ENCODE measurements around the gene C20orf141. TPM values are rescaled to one million over a fixed set of nuclear protein-coding genes. Genes with fewer than 3 reads are reported as not detected.
A peak's percentile ranks its signal among the peaks of the same experiment; 100 is the strongest.
"Not testable (repeated sequence)": the region's sequence is repeated elsewhere in the genome, so short reads cannot be mapped to it uniquely, and the experiment has no call there.

Gene C20orf141
- total RNA-seq, 1 donor from 2014 or later, result not detected

DNA sequence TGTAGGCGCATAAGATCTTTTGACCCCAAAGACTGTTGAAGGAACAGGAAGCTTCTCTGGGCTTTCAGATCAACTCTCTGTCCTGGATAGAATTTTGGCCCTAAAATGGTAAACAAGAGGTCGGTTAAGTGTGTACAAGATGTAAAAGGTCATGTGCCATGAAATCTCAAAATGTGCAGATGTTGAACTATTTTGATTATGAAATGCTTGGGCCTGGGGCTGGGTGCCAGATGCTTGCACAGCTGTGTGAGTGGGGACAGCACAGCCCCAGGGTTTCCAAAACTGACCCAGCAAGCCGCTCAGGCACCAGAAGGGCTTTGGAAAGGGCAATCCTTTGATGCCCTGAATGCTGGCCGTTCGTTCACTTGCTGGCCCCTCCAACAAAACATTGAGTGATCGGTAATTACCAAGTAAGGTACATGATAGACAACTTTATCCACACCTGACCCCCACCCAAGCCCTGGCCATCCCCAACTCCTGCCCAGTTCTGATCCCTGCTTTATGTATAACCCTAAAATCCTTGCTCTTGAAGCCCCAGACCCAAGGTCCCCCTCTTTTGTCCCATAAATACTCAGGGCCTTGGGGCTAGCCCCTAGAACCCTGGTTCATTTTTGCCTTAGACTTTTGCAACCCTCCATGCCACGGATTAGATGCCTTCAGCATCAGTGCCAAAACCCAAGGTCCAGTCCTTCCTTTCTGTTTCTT, 3.3 kb downstream of the C20orf141 start:
- intact Hi-C loops (cut with DNase I), result no loop called here
- DNase-seq (ENCODE audit: low spot score), result peak; percentile 50

DNA sequence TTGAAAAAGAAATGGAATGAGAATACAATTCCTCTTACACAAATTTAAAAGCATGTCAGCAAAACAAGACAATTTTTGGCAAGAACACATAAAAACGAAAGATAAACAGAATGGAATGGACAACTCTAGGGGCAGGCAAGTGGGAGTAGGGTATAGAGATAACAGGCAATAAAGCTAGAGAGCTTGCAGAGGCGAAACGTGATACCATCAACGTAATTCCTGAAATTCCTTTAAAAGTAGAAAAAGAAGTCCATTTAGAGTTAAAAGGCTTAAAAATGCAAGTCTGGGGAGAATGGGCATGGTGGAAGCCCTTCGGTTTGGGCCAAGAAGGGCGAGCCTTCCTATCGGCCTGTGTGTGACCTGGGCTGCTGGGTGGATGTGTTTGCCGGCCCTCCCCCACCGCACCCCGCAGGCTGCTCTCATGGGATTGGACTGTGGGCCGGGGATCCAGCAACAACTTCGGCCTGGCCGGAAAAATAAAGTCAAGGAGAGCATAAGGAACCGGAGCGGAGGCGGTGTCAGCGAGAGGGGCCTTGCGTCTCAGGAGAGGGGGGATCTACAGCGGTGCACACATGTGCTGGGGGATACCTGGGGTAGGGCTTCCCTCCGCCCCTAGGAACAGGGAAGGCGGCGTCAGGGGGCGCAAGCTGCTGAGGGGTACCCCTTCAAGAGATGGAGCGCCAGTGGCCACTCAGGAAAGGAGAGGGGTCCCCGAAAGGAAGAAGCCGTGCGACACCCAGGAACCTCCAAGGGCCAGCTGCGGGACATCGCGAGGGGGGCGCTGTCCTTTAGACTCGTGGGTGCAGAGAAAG, 5.5 kb downstream of the C20orf141 start:
- peak; percentile 39 for DNase-seq (ENCODE audit: low spot score)
- intact Hi-C loops (cut with DNase I), result no loop called here

DNA sequence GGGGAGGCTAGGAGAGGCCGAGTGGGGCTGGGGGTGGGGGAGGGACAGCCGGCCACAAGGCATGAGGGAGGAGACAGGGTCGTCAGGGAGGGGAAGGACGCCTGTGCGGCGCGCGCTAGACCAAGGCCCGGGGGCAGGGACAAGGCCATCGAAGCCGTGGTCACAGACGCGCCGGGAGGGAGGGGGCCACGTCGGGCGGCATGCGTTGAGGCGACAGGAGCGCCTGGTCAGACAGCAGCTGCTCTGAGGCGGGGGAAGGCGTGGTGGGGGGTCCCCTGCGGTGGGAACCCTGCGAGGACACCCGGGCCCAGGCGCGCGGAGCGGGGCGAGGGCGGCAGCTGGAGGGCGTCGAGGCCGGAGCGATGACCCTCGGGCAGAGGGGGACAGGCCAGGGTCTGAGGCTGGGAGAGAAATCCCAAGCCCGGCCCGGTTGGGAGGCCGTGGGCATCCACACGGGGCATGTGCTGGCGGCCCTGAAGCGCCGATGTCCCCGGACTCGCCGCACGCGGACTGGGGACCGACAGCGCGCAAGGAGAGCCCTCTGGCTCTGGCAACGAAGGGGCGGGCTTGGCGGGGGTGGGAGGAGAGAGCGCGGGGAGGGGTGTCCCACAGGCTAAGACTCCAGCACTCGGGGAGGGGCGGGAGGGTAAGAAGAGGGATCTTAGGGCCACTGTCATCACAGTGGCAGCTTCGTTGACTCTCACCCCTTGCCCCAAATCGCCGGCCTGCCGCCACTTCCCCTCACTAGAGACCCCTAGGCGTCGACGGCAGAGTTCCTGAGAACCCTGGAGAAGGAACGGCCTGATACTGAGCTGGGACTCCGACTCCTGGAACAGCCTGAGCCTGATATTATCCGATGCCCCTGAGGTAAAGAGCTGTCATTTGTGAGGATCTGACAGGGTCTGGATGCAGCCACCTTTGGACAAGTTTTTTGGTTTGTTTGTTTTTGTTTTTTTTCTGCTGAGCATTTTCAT, 6.4 kb downstream of the C20orf141 start:
- DNase-seq (ENCODE audit: low spot score), result no peak
- intact Hi-C loops (cut with DNase I), result no loop called here

DNA sequence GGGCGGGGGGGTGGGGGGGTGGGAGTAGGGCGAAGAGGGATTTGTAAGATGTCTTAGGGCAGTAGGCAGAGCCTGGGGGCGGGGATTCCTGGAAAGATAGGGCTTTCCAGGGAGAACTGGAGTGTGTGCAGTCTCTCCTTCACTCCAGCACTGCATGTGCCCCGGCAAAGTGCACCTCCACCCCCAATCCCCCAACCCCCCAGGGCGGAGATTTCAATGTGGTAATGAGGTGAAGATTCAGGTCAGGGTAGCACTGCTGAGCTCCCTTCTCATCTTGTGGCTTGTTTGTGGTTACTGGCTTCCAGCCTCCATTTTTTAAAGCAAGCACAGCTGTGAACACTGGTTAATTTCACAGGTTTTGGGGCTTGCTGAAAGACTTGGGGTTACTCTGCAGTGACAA, 7.3 kb downstream of the C20orf141 start:
- intact Hi-C loops (cut with DNase I), result no loop called here
- DNase-seq (ENCODE audit: low spot score), result no peak

DNA sequence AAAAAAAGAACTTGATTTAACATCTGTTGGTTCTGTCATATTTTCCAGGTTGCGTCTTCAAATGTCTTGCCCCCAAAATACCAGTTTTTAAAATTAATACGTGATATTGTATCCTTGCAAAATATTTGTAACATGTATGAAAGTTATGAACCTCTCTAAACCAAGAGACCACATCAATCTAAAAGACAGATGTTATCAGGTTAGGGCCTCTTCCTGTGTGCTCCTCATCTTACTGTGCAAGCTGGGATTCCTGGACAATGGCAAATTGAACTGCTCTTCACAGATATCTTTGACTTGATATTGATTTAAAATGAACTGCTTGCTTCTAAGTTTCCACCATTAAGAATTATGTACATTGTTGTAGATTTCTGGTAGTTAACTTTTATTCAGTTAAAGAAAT, 11.0 kb downstream of the C20orf141 start:
- intact Hi-C loops (cut with DNase I), result no loop called here
- DNase-seq (ENCODE audit: low spot score), result no peak

DNA sequence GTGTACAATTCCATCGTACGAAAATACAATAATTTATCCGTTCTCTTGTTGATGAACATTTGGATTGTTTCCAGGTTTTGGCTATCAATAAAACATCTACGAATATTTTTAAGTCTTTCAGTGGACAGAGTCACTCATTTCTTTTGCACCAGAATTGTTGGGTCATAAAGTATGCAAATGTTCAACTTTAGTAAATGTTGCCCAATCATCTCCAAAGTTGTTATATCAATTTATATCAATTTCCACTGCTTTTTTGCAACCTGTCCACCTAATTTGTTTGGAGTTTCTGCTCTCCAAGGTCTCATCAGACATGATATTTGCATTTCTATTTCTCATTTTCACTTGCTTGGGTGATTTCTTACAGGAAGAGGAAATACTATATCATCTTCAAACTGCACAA, 11.9 kb downstream of the C20orf141 start:
- intact Hi-C loops (cut with DNase I), result no loop called here
- DNase-seq (ENCODE audit: low spot score), result no peak

DNA sequence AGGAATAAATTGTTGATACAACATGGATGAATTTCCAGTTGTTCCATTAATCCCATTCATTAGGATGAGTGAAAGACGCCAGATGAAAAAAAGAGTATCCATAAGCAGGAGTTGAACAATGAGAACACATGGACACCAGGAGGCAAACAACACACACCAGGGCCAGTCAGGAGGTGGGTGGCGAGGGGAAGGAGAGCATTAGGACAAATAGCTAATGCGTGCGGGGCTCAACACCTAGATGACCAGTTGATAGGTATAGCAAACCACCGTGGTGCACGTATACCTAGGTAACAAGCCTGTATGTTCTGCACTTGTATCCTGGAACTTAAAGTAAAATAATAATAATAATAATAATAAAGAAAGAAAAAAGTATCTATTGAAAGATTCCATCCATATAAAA, 14.6 kb downstream of the C20orf141 start:
- DNase-seq (ENCODE audit: low spot score), result peak; percentile 65
- intact Hi-C loops (cut with DNase I), result no loop called here

DNA sequence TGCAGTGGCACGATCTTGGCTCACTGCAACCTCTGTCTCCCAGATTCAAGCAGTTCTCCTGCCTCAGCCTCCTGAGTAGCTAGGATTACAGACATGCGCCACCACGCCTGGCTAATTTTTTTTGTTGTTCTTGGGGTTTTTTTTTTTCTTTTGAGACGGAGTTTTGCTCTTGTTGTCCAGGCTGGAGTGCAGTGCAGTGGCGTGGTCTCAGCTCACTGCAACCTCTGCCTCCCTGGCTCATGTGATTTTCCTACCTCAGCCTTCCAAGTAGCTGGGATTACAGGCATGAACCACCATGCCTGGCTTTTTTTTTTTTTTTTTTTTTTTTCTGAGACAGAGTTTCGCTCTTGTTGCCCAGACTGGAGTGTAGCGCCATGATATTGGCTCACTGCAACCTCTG, 16.4 kb downstream of the C20orf141 start:
- intact Hi-C loops (cut with DNase I); DNase-seq (ENCODE audit: low spot score): not testable (repeated sequence)

DNA sequence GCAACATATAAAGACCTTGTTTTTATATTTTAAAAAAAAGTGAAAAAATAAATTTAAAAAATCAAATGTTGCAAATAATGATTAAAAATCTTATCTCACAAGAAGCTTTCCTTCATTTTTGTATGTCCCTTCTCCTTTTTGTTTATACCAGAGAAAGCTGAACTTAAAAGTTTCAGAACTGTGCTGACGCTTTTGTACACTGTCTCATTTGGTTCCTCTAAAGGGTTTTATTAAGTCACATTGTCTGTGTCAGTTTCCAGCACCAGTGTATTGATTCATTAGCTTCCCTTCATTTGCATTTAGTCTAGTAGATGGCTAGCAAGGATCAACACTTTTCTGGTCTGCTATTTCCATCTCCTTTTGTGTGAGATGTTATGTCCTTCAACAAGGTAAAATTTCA, 19.0 kb downstream of the C20orf141 start:
- intact Hi-C loops (cut with DNase I), result no loop called here

DNA sequence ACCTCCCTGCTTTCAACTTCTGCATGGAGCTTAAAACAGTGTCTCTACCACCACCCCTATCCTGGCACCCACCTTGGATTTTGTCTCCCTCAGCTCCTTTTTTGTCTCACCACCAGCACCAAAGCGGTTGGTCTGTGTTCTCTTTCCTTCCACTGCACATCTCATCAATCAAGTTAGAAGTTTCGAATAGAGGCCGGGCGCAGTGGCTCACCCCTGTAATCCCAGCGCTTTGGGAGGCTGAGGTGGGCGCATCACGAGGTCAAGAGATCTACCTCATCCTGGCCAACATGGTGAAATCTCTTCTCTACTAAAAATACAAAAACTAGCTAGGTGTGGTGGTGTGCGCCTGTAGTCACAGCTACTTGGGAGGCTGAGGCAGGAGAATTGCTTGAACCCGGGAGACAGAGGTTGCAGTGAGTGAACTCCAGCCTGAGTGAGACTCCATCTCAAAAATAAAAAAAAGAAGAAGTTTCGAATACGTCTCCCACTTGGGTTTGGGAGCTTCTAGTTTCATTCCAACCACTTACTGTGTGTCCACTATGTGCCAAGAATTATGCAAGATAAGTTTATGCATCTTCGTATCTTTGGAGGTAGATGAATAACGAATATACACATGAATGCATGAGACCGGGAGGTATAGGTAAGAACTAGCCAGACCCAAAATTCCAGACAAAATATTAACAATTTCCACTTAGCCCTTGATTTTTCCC, 19.8 kb downstream of the C20orf141 start:
- DNase-seq (ENCODE audit: low spot score), result no peak
- intact Hi-C loops (cut with DNase I), result no loop called here

More for the DNA sequence above, 19.0 kb downstream of the C20orf141 start:
- DNase-seq (ENCODE audit: low spot score), result no peak

DNA sequence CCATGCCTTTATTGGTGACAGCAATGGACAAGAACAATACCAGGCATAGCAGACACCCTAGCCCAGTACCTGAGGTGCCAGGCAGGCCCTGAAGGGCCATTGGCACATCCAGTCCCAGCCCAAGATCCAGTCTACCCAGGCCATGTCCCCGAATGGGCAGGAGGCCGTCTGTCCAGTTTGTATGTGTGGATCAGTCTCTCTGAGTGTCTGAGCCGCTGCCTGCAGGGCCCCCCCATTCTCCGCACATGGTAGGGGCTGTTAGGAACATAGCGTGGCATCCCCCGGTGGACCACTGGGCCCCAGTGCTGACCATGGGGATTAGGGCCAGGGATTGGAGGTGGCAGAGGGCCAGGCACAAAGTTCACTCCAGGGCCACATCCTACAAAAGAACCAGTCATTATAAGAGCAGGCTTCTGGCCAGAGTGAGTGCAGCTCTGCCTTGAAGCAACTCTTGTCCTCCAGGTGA, 20.6 kb downstream of the C20orf141 start:
- intact Hi-C loops (cut with DNase I), result no loop called here

DNA sequence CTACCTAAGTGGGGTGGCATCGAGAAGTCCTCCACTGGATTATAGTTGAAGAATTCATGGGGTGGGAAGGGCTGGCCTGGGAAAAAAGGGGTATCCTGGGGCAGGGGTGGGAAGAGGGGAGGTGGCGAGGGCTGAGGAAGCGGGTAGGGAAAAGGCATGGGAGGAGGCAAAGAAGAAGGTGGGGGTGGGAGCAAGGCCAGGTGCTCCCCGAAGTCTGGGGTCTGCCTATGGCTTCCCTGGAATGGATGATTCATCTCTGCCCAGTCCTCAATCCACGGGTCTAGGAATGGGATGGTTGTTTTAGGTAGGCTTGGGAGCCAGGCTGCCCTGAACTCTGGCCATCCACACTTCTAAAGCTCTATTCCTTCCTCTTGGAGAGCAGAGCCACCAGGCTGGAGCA, 21.2 kb downstream of the C20orf141 start:
- no peak for DNase-seq (ENCODE audit: low spot score)
- intact Hi-C loops (cut with DNase I), result no loop called here

More for the DNA sequence above, 20.6 kb downstream of the C20orf141 start:
- DNase-seq (ENCODE audit: low spot score), result no peak

DNA sequence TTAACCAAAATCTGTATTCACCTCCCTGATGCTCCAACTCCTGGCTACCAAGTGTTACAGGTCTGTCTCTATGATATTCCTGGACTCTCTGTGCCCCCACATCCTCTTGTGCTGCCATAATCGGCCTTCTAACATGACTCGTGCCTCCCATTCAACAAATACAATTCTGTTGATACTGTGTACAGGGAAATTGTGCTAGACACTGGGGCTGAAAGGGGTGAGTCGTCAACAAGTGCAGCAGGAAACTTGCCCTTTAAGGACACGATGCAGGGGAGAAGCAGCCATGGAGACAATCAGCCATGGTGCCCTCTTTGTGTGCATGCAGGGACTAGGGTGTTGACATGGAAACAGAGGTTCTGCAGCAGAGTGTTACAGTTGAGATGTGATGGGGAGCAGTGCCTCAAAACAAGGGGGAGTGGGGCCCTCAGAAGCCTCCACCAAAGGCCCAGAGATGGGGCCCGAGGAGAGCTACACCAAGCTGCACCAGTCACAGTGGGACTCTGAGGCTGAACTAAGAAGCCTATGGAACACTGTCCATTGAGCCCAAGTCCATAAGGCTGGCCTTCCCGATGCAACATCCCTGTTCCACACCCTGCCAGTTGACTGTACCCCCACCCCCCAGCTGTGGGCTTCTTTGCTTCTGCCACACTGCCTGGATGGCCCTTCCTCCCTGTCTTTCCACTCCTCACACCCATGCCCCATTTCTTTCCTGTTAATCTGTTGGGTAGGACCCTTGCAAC, 22.6 kb downstream of the C20orf141 start:
- DNase-seq (ENCODE audit: low spot score), result no peak
- intact Hi-C loops (cut with DNase I), result no loop called here

DNA sequence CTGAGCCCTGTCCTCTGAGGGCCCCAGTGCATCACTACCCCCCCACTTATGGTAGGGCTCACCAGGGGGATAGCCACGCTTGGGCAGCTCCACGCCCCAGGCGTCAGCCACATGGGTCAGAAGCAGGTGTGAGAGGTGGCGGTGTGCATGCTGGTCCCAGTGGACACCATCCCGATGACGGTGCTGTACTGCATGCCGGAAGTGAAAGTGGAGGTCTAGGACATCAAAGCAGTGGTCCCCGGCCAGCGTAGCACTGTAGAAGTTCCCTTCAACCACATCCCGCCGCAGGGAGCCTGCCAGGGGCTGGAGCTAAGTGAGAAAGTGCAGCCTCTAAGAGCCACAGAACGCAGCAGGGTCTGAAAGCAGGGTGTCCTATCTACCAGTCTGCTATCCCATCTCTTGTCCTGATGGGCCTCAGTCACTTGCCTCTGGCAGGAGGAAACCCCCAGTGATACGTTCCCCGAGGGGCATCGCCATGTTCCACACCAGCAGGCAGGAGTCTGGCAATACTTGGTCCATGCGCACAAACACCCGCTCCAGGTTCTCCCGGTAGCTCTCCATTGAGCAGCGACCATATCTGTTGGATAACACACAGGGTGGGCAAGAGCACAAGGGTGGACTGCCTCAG, 23.5 kb downstream of the C20orf141 start:
- intact Hi-C loops (cut with DNase I), result no loop called here
- peak; percentile 63 for DNase-seq (ENCODE audit: low spot score)

DNA sequence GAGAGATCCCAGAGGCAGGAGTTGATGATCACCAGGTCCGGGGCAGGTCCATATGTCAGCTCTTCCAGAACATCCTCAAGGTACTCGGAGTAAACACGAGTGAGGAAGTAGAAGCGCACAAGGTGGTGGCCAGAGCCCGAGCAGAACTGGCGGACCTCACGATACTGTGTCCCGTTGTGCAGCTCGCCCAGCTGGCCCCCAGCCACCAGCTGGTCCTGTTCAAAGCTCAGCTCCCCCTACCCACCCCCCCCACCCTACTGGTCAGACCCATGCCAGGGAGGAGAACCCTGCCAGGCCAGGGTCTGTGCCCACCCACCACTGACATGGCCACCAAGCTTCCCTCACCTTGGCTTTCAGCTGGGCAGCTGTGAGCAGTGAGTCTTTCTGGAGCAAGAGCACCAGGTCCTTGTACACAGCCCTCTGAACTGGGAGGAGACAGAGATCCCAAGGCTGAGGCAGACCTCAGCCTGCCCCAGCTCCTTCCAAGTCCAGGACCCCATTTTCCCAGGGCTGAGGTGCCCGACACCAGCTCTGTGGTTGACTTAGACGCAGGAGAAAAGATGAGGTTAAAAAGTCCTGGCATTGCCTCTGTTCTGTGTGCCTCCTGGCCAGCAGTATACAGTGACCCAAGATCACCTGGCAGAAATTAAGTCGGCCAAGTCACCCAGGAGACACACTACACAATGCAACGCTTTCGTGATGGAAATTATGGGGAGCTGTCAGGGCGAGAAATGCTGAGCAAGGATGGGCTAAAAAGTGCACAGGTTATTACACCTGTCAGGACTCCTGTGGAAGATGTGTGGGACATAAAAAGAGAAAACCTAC, 24.3 kb downstream of the C20orf141 start:
- no peak for DNase-seq (ENCODE audit: low spot score)
- intact Hi-C loops (cut with DNase I), result no loop called here

DNA sequence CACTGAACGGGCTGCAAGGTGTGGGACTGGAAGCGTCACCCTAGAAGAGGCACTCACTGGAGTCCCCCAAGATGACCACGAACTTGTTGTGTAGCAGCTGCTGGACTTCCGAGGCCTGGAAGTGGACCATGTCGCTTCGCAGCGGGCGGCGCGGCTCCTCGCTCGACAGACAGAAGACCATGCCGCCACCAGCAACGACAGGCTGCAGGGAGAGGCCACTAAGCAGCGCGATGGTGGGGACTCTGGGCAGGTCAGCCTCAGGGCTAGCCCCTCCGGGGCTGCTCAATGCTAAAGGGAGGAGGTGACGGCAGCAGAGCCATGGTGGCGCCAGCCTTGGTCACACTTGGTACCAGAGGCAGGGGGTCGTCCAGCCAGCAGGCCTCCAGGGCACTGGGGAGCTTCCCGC, 24.9 kb downstream of the C20orf141 start:
- no peak for DNase-seq (ENCODE audit: low spot score)
- intact Hi-C loops (cut with DNase I), result loop anchor here (5.0 kb wide), 1 partner anchor 177 kb away; the partner anchor contains the start of gene IDH3B

Measured in cardiac septum (tissue), 1 donor.